ENCODE data around the gene RMI2.

The RMI2 gene

DNA sequence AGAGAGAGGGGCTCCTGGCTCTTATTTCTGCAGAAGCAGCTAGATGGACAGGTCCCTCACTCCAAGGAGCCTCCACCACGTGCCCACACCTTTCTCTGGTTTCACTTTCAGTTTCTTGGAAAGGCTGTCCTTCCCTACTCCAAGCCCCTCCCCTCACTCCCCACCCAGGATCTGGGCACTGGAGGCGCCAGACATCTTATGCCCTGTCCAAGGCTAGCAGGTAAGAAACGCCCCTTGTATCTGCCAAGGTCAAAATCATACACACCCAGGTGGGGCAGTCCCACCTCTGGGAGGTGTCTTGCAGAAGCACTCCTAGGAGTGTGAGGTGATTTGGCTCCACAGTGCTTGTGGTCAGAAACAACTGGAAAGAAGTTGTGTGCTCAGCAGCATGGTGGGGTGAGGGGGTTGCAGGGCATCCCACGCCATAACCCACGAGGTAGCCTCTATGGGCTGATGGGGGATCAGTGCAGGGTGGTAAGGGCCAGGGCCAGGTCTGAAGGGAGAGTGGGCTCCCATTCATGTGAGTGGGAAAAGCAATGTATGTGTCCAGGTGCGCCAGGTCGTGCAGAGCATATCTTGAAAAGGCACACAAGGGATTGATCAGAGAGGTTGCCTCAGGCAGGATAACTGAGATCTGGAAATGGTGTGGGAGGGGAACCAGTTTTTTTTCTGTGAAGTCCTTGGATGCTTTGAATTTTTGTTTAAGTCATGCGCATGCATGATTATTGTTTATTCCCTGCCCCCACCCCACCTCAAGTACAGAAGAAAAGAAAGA lies 32.4 kb upstream of the RMI2 start:
- H3K4me3 ChIP-seq (replicated peaks in 1 of 2; ENCODE audit: low read depth in 2 of 2, low read length in 2 of 2): no peak overlapping the region
- DNase-seq (ENCODE audit: low read depth in 2 of 2): peak; percentile 42 to 55

DNA sequence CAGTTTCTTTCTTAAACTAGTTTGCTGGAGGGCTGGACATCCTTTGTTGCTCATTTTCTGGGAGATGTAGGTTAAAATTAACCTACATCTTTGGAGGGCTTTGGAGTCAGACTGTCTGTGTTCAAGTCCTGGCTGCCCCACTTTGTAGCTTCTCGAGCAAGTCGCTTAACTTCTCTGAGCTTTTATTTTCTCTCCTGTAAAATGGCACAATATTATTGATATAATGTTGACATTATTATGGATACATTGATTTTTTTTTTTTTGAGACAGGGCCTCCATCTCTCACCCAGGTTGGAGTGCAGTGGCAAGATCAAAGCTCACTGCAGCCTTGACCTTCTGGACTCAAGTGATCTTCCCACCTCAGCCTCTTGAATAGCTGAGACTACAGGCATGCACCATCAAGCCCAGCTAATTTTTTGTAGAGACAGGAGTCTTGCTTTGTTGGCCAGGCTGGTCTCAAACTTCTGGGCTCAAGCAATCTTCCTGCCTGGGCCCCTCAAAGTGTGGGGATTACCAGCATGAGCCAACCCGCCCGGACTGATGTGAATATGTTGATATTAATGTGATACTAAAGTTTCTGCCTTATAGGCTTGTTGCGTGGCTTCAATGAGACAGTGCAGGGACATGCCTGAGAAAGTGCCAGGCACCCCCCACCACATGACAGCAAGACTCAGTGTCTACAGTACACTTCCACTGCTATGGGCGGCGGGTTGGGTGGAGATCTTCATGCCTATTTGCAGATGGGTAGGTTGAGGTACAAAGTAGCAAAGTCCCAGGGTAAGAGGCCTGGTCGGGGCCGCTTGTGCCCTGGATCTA lies 31.6 kb upstream of the RMI2 start:
- TF ChIP-seq, protein P1, sequence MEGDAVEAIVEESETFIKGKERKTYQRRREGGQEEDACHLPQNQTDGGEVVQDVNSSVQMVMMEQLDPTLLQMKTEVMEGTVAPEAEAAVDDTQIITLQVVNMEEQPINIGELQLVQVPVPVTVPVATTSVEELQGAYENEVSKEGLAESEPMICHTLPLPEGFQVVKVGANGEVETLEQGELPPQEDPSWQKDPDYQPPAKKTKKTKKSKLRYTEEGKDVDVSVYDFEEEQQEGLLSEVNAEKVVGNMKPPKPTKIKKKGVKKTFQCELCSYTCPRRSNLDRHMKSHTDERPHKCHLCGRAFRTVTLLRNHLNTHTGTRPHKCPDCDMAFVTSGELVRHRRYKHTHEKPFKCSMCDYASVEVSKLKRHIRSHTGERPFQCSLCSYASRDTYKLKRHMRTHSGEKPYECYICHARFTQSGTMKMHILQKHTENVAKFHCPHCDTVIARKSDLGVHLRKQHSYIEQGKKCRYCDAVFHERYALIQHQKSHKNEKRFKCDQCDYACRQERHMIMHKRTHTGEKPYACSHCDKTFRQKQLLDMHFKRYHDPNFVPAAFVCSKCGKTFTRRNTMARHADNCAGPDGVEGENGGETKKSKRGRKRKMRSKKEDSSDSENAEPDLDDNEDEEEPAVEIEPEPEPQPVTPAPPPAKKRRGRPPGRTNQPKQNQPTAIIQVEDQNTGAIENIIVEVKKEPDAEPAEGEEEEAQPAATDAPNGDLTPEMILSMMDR (IDR thresholded peaks at IDR 0.05; ENCODE audit: low read depth, low read length): no peak
- H3K4me3 ChIP-seq (replicated peaks in 1 of 2; ENCODE audit: low read depth in 2 of 2, low read length in 2 of 2): no peak overlapping the region
- DNase-seq (ENCODE audit: low read depth in 2 of 2): no peak

More for the DNA sequence above, 32.4 kb upstream of the RMI2 start:
- TF ChIP-seq, protein P1 (IDR thresholded peaks at IDR 0.05; ENCODE audit: low read depth, low read length): no peak

DNA sequence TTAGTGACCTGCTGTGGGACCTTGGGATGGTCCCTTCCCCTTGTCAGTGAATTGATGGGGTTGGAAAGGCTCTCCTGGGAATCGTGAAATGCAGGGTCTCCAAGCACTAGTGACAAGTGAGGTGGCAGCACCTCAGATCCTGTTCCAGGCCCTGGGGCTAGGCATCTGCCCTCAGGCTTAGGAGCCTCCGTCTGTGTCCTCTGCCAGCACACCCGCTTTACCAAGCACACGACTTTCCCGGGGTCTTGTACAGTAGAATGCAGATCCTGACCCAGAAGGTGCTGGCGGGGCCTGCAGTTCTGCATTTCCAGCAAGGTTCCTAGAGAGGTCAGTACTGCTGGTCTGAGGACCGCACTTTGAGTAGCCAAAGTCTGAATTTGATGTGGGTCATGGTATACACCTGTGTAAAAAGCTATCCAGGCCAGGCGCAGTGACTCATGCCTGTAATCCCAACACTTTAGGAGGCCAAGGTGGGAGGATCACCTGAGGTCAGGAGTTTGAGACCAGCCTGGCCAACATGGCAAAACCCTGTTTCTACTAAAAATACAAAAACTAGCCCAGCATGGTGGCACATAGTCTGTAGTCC lies 30.9 kb upstream of the RMI2 start:
- H3K4me3 ChIP-seq (replicated peaks in 1 of 2; ENCODE audit: low read depth in 2 of 2, low read length in 2 of 2): no peak overlapping the region
- TF ChIP-seq, protein P1 (IDR thresholded peaks at IDR 0.05; ENCODE audit: low read depth, low read length): no peak
- no peak for DNase-seq (ENCODE audit: low read depth in 2 of 2)

DNA sequence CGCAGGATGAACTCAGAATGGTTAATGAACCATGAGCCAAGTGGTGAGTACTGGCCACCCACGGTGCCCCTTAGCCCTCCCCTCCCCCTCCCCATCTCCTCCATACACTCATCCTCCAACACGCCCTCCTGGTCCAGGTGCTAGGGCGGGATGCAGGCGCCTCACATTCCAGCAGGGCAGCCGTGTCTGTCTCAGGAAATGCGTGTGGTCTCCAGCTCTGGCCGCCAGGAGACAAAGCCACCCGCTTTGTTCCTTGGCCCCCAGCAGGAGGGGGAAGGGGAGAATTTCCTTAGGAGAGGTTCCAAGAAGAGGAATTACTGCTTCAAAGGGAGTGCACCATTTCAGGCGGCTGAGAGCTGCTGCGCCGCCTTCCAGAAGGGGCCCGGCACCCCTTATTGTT lies 29.7 kb upstream of the RMI2 start:
- TF ChIP-seq, protein P1 (IDR thresholded peaks at IDR 0.05; ENCODE audit: low read depth, low read length): no peak
- H3K4me3 ChIP-seq (replicated peaks in 1 of 2; ENCODE audit: low read depth in 2 of 2, low read length in 2 of 2): no peak overlapping the region
- peak; percentile 45 to 48 for DNase-seq (ENCODE audit: low read depth in 2 of 2)

DNA sequence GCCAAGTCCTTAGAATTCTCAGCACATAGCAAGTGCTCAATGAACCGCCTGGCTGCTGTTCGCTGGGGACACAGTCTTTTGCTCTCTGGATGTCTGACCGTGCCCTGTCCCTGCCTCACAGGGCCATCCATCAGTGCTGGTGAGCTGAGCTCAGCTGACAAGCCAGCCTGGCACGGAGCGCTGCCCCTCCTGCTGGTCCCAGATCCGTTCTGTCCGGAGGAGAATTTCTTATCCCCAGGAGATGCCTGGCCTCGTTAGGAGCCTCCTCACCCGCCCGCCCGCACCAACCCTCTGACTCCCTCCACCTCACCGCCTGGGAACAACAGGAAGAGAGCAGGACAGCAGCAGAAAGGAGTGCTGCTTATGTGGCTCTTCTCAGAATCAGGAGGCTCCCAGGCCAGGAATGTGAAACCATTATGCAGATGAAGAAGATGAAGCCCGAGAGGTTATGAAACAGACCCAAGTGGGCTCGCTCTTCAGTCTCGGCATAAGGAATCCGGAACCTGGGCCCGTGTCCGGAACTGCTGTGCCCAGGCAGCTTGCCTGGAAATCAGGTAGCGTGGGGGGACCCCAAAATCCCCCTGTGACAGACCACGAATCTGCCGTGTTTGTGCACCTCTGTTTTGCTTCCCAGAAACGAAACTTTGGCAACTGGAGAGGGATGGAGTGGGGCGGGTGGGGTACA lies 28.8 kb upstream of the RMI2 start:
- peak in 1 of 2 donors; percentile 14 for DNase-seq (ENCODE audit: low read depth in 2 of 2)
- TF ChIP-seq, protein P1 (IDR thresholded peaks at IDR 0.05; ENCODE audit: low read depth, low read length): no peak

DNA sequence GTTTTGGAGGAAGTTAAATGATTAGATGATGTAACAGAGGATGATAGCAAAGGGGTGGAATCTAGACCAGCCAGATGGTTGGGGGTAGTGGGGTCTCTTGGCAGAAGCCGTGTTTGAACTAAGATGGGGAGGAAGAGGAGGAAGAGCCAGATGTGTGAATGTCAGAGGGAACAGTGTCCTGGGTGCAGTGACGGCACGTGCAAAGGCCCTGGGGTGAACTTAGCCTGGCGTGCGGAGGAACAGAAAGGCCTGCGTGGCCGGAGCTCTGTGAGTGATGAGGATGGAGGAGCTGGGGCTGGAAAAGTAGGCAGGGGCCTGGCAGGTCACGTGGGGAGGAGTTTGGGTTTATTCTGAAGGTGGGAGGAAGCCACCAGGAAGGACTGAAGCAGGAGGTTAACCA lies 26.4 kb upstream of the RMI2 start:
- no peak overlapping the region for H3K4me3 ChIP-seq (replicated peaks in 1 of 2; ENCODE audit: low read depth in 2 of 2, low read length in 2 of 2)
- TF ChIP-seq, protein P1 (IDR thresholded peaks at IDR 0.05; ENCODE audit: low read depth, low read length): no peak
- no peak for DNase-seq (ENCODE audit: low read depth in 2 of 2)

More for the DNA sequence above, 28.8 kb upstream of the RMI2 start:
- H3K4me3 ChIP-seq (replicated peaks in 1 of 2; ENCODE audit: low read depth in 2 of 2, low read length in 2 of 2): no peak overlapping the region
